ENCODE results near the gene COG4.

GRCh38 chr16:70470927-70471341, 52.4 kb downstream of the COG4 start:
- peak; percentile 29 to 62 (median 43); a peak in 5 of 6 replicates for TF ChIP-seq CTCF (IDR thresholded peaks at IDR 0.05 in 2 of 3, conservative IDR thresholded peaks at IDR 0.05 in 1 of 3; ENCODE audit: borderline replicate concordance in 1 of 3, insufficient read depth in 1 of 3, low read depth in 2 of 3, low read length in 2 of 3)
- TF ChIP-seq, protein P1, sequence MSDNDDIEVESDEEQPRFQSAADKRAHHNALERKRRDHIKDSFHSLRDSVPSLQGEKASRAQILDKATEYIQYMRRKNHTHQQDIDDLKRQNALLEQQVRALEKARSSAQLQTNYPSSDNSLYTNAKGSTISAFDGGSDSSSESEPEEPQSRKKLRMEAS (IDR thresholded peaks at IDR 0.05) = no peak
- TF ChIP-seq POLR2A (IDR thresholded peaks at IDR 0.05; ENCODE audit: borderline replicate concordance, extremely low read depth, insufficient read depth, insufficient read length) = no peak
- TF ChIP-seq TCF7L2 (IDR thresholded peaks at IDR 0.05; ENCODE audit: borderline replicate concordance, extremely low read depth, insufficient read depth, insufficient read length) = no peak
- no peak for TF ChIP-seq POLR2AphosphoS5 (IDR thresholded peaks at IDR 0.05; ENCODE audit: low read depth, low read length)
- no peak for TF ChIP-seq ZNF274 (IDR thresholded peaks at IDR 0.05; ENCODE audit: low read depth, low read length)
- TF ChIP-seq, protein P2, sequence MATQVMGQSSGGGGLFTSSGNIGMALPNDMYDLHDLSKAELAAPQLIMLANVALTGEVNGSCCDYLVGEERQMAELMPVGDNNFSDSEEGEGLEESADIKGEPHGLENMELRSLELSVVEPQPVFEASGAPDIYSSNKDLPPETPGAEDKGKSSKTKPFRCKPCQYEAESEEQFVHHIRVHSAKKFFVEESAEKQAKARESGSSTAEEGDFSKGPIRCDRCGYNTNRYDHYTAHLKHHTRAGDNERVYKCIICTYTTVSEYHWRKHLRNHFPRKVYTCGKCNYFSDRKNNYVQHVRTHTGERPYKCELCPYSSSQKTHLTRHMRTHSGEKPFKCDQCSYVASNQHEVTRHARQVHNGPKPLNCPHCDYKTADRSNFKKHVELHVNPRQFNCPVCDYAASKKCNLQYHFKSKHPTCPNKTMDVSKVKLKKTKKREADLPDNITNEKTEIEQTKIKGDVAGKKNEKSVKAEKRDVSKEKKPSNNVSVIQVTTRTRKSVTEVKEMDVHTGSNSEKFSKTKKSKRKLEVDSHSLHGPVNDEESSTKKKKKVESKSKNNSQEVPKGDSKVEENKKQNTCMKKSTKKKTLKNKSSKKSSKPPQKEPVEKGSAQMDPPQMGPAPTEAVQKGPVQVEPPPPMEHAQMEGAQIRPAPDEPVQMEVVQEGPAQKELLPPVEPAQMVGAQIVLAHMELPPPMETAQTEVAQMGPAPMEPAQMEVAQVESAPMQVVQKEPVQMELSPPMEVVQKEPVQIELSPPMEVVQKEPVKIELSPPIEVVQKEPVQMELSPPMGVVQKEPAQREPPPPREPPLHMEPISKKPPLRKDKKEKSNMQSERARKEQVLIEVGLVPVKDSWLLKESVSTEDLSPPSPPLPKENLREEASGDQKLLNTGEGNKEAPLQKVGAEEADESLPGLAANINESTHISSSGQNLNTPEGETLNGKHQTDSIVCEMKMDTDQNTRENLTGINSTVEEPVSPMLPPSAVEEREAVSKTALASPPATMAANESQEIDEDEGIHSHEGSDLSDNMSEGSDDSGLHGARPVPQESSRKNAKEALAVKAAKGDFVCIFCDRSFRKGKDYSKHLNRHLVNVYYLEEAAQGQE (IDR thresholded peaks at IDR 0.05; ENCODE audit: low read depth) = no peak
- no peak for TF ChIP-seq ZFX (IDR thresholded peaks at IDR 0.05)
- no peak for TF ChIP-seq EZH2phosphoT487 (IDR thresholded peaks at IDR 0.05; ENCODE audit: borderline replicate concordance)
- no peak for TF ChIP-seq ZBTB33 (IDR thresholded peaks at IDR 0.05; ENCODE audit: extremely low read depth, insufficient replicate concordance, low read length)
- no peak for TF ChIP-seq EZH2 (IDR thresholded peaks at IDR 0.05)
- no peak for TF ChIP-seq YY1 (IDR thresholded peaks at IDR 0.05; ENCODE audit: extremely low read depth, insufficient replicate concordance, low read depth, low read length)
- no peak for TF ChIP-seq SP1 (IDR thresholded peaks at IDR 0.05; ENCODE audit: low read depth)
